MM.1S (cell line): ENCODE measurements around the gene NSUN6.

Experiments used
- DNase-seq: peaks from one replicate; pipeline ENCODE4 v3.0.0-alpha.2; 2015
- H2AFZ ChIP-seq: fragments of 300-600 bp; sonication (generic); 2 replicates; pipeline ENCODE4 v1.6.0; 2016; ENCODE audit warnings: antibody characterized with exemption, low read length
- H3F3A ChIP-seq: fragments of 300-600 bp; sonication (generic); 2 replicates; pipeline ENCODE4 v1.6.1; 2016; ENCODE audit warnings: mild to moderate bottlenecking, antibody characterized with exemption, low read length, moderate library complexity, mixed read lengths; ENCODE audit not compliant: insufficient read depth
- H3K27ac ChIP-seq: fragments of 300-600 bp; sonication (generic); 2 replicates; pipeline ENCODE4 v1.5.1; 2016; ENCODE audit warnings: mild to moderate bottlenecking, low read length
- H3K27me3 ChIP-seq: fragments of 300-600 bp; sonication (generic); replicated peaks from 2 replicates; pipeline ENCODE4 v1.6.0; 2016; ENCODE audit warnings: low read length; ENCODE audit not compliant: insufficient read depth
- H3K36me3 ChIP-seq: fragments of 300-600 bp; sonication (generic); replicated peaks from 2 replicates; pipeline ENCODE4 v1.6.1; 2016; ENCODE audit warnings: mild to moderate bottlenecking, low read length, mixed read lengths; ENCODE audit not compliant: insufficient read depth
- H3K4me1 ChIP-seq: fragments of 300-600 bp; sonication (generic); 2 replicates; pipeline ENCODE4 v1.6.1; 2016; ENCODE audit warnings: low read length, mixed read lengths
- H3K4me2 ChIP-seq: fragments of 300-600 bp; sonication (generic); 2 replicates; pipeline ENCODE4 v1.6.0; 2016; ENCODE audit warnings: low read depth, low read length
- H3K4me3 ChIP-seq: fragments of 300-600 bp; sonication (generic); 2 replicates; pipeline ENCODE4 v1.5.1; 2016; ENCODE audit warnings: low read length, mixed read lengths
- H3K79me2 ChIP-seq: fragments of 300-600 bp; sonication (generic); 2 replicates; pipeline ENCODE4 v1.6.1; 2016; ENCODE audit warnings: mixed run types, low read length, mixed read lengths
- H3K9ac ChIP-seq: fragments of 300-600 bp; sonication (generic); 2 replicates; pipeline ENCODE4 v1.6.1; 2016; ENCODE audit warnings: low read length, mixed read lengths
- H3K9me2 ChIP-seq: fragments of 300-600 bp; sonication (generic); replicated peaks from 2 replicates; pipeline ENCODE4 v1.6.1; 2016; ENCODE audit warnings: mild to moderate bottlenecking, low read length, mixed read lengths; ENCODE audit not compliant: insufficient read depth
- H3K9me3 ChIP-seq: fragments of 300-600 bp; sonication (generic); replicated peaks from 2 replicates; pipeline ENCODE4 v1.6.1; 2016; ENCODE audit warnings: mild to moderate bottlenecking, low read length, mixed read lengths; ENCODE audit not compliant: insufficient read depth
- H4K20me1 ChIP-seq: fragments of 300-600 bp; sonication (generic); 2 replicates; pipeline ENCODE4 v1.6.1; 2016; ENCODE audit warnings: mild to moderate bottlenecking, low read length, moderate library complexity, mixed read lengths; ENCODE audit not compliant: insufficient read depth
- EZH2 ChIP-seq: fragments of 300-600 bp; sonication (generic); optimal IDR thresholded peaks from 2 replicates; pipeline ENCODE3; 2017; ENCODE audit warnings: low read depth, mild to moderate bottlenecking, antibody characterized with exemption, low read length, mixed read lengths
- EZH2phosphoT487 ChIP-seq: fragments of 300-600 bp; sonication (generic); IDR thresholded peaks from 2 replicates; pipeline ENCODE4 v1.6.1; 2018; ENCODE audit warnings: antibody characterized with exemption, low read length
- TF ChIP-seq, protein P1 (sequence below): fragments of 300-600 bp; sonication (generic); IDR thresholded peaks from 2 replicates; pipeline ENCODE4 v1.5.1; 2016; ENCODE audit warnings: antibody characterized with exemption, low read length, mixed read lengths

The NSUN6 gene

DNA sequence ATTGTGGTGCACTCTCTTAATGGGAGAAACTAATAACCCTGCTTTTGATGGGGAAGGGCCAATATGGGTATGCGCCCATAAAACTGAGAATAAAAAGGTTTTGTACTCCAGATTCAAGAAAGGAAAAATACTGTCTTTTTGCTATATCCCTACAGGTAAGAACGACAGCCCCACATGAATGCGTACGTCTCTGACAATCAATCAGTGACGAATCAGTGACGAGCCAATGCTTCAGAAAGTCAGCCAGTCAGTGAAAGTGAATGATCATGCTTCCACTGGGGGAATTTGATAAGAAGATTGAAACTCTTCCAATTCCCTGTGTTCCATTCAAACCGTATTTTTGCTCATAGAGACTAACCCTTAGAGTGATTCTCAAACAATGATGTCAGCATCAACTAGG is 34.2 kb upstream of the NSUN6 start:
- no peaks in the 10 kb centered on the region for H3K9me2 ChIP-seq
- no peaks in the 10 kb centered on the region for H3F3A ChIP-seq
- TF ChIP-seq EZH2phosphoT487 (no peak), EZH2 (no peak)
- TF ChIP-seq, protein P1, sequence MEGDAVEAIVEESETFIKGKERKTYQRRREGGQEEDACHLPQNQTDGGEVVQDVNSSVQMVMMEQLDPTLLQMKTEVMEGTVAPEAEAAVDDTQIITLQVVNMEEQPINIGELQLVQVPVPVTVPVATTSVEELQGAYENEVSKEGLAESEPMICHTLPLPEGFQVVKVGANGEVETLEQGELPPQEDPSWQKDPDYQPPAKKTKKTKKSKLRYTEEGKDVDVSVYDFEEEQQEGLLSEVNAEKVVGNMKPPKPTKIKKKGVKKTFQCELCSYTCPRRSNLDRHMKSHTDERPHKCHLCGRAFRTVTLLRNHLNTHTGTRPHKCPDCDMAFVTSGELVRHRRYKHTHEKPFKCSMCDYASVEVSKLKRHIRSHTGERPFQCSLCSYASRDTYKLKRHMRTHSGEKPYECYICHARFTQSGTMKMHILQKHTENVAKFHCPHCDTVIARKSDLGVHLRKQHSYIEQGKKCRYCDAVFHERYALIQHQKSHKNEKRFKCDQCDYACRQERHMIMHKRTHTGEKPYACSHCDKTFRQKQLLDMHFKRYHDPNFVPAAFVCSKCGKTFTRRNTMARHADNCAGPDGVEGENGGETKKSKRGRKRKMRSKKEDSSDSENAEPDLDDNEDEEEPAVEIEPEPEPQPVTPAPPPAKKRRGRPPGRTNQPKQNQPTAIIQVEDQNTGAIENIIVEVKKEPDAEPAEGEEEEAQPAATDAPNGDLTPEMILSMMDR = no peak
- H3K4me2 ChIP-seq = no peak overlapping the region
- no peak overlapping the region for H3K4me3 ChIP-seq
- no peaks in the 10 kb centered on the region for H4K20me1 ChIP-seq
- DNase-seq = no peak
- H3K9me3 ChIP-seq = no peaks in the 10 kb centered on the region
- H2AFZ ChIP-seq = no peak overlapping the region
- H3K27ac ChIP-seq = no peak overlapping the region
- no peaks in the 10 kb centered on the region for H3K36me3 ChIP-seq
- no peaks in the 10 kb centered on the region for H3K79me2 ChIP-seq
- H3K27me3 ChIP-seq = no peaks in the 10 kb centered on the region
- no peaks in the 10 kb centered on the region for H3K4me1 ChIP-seq
- H3K9ac ChIP-seq = no peak overlapping the region

DNA sequence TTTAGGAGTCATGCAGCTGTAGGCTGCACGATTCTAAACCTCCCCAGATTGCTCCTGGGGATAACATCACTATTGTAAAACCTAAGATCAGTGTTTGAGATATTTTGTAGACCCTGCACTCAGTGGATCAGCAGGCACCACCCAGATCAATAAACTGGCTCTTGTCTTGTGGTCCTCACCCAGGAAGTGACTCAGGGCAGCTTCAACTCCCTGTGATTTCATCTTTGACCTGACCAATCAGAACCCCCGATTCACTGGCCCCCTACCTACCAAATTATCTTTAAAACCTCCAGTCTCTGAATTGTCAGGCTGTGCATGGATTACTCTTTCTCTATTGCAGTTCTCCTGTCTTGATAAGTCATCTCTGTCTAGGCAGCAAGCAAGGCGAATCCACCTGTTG is 33.6 kb upstream of the NSUN6 start:
- Histone ChIP-seq H3K4me1 (no peaks in the 10 kb centered on the region), H3K9me2 (no peaks in the 10 kb centered on the region), H3F3A (no peaks in the 10 kb centered on the region), H3K4me3 (no peak overlapping the region), H3K27ac (no peak overlapping the region), H3K9me3 (no peaks in the 10 kb centered on the region), H3K79me2 (no peaks in the 10 kb centered on the region), H3K27me3 (no peaks in the 10 kb centered on the region), H3K4me2 (no peak overlapping the region), H3K9ac (no peak overlapping the region), H3K36me3 (no peaks in the 10 kb centered on the region), H2AFZ (no peak overlapping the region), H4K20me1 (no peaks in the 10 kb centered on the region)
- DNase-seq = no peak
- no peak for TF ChIP-seq EZH2
- TF ChIP-seq, protein P1 = no peak
- TF ChIP-seq EZH2phosphoT487 = no peak

DNA sequence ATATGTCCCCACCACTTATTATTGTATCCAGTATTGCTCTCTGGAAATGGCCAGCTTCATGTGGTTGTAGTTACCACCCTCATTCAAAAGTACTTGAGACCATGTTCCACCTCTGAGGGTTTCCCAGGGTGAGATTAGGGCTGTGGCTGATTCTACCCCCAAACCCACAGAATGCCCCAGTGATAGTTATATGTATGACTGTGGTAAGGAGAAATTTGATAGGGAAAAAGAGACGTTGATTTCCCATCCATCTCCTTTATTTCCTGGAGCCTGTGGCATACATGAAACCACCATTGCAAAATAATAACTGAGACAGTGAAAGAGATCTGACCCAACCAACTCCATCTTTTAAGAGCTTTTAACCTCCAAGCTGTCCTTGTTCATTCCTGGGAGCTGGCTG is 33.0 kb upstream of the NSUN6 start:
- TF ChIP-seq EZH2phosphoT487 = no peak
- TF ChIP-seq, protein P1 = no peak
- no peak for TF ChIP-seq EZH2
- no peak overlapping the region for H3K4me2 ChIP-seq
- H3K36me3 ChIP-seq = no peaks in the 10 kb centered on the region
- no peak overlapping the region for H3K27ac ChIP-seq
- H3F3A ChIP-seq = no peaks in the 10 kb centered on the region
- H3K9ac ChIP-seq = no peak overlapping the region
- H2AFZ ChIP-seq = no peak overlapping the region
- DNase-seq = no peak
- H3K4me3 ChIP-seq = no peak overlapping the region
- H3K4me1 ChIP-seq = no peaks in the 10 kb centered on the region
- H3K9me2 ChIP-seq = no peaks in the 10 kb centered on the region
- H3K9me3 ChIP-seq = no peaks in the 10 kb centered on the region
- H3K79me2 ChIP-seq = no peaks in the 10 kb centered on the region
- no peaks in the 10 kb centered on the region for H3K27me3 ChIP-seq
- H4K20me1 ChIP-seq = no peaks in the 10 kb centered on the region
